IMR-90 (cell line): Measurements from ENCODE around the gene STMN1. TPM values are rescaled to one million over a fixed set of nuclear protein-coding genes. Genes with fewer than 3 reads are reported as not detected.
A peak's percentile ranks its signal among the peaks of the same experiment; 100 is the strongest.

Experiments
- ATAC-seq: fragments of 200-7000 bp; cut with Tn5 transposase; 2 replicates; pipeline ENCODE4 v1.9.1; 2020; ENCODE audit warnings: low read depth, mild to moderate bottlenecking, moderate library complexity
- BruUV-seq: library from RNA; stranded (reverse); fragments of 400-500 nt; replicated peaks from 2 replicates; lab custom pipeline; 2021; lab: Mats Ljungman, UMichigan
- CTCF ChIA-PET: fragments of 300-600 bp; formaldehyde crosslinking; extraction: SDS; loops from one replicate; lab custom pipeline; 2021; ENCODE audit warnings: antibody characterized with exemption; lab: Yijun Ruan, JAX
- POLR2A ChIA-PET: fragments of 300-600 bp; sonication (Branson Sonifier 250); formaldehyde crosslinking; loops from one replicate; lab custom pipeline; 2022; ENCODE audit warnings: antibody characterized with exemption; ENCODE audit not compliant: unreplicated experiment; lab: Charles Lee
- DNase-seq: peaks from one replicate; pipeline ENCODE4 v3.0.0; 2013
- H2AFZ ChIP-seq: replicated peaks from 2 replicates; pipeline ENCODE3; 2013; ENCODE audit warnings: low read length, mild to moderate bottlenecking; ENCODE audit not compliant: poor library complexity
- H2AK5ac ChIP-seq: 2 replicates; pipeline ENCODE4 v1.6.1; 2013; ENCODE audit warnings: low read depth, low read length, inconsistent platforms
- H2AK9ac ChIP-seq: replicated peaks from 2 replicates; pipeline ENCODE3; 2013; ENCODE audit warnings: mild to moderate bottlenecking, low read depth, low read length, moderate library complexity; ENCODE audit not compliant: poor library complexity
- H2BK120ac ChIP-seq: 2 replicates; pipeline ENCODE4 v1.6.1; 2013; ENCODE audit warnings: low read depth, low read length, inconsistent platforms
- H2BK15ac ChIP-seq: 3 replicates; pipeline ENCODE4 v1.6.1; 2013; ENCODE audit warnings: low read depth, low read length, inconsistent platforms
- H2BK20ac ChIP-seq: 2 replicates; pipeline ENCODE4 v1.6.1; 2013; ENCODE audit warnings: low read depth, mild to moderate bottlenecking, inconsistent platforms, low read length, moderate library complexity
- H2BK5ac ChIP-seq: 2 replicates; pipeline ENCODE4 v1.6.1; 2013; ENCODE audit warnings: mild to moderate bottlenecking, low read depth, low read length, inconsistent platforms; ENCODE audit not compliant: poor library complexity, severe bottlenecking
- H3K14ac ChIP-seq: replicated peaks from 2 replicates; pipeline ENCODE4 v1.6.1; 2013; ENCODE audit warnings: low read depth, low read length, inconsistent platforms
- H3K18ac ChIP-seq: 2 replicates; pipeline ENCODE4 v1.6.1; 2013; ENCODE audit warnings: low read depth, low read length, control low read depth
- H3K23ac ChIP-seq: 2 replicates; pipeline ENCODE4 v1.6.1; 2013; ENCODE audit warnings: low read depth, low read length, inconsistent platforms
- H3K27ac ChIP-seq: 2 replicates; pipeline ENCODE4 v1.5.1; 2013; ENCODE audit warnings: mild to moderate bottlenecking, control low read depth, low read length; ENCODE audit not compliant: insufficient read depth
- H3K27me3 ChIP-seq: 2 replicates; pipeline ENCODE4 v1.6.1; 2013; ENCODE audit warnings: low read length; ENCODE audit not compliant: control insufficient read depth, insufficient read depth
- H3K36me3 ChIP-seq: 2 replicates; pipeline ENCODE4 v1.6.1; 2013; ENCODE audit warnings: low read length, mixed read lengths; ENCODE audit not compliant: control insufficient read depth, insufficient read depth
- H3K4ac ChIP-seq: 2 replicates; pipeline ENCODE4 v1.6.1; 2013; ENCODE audit warnings: low read depth, low read length, inconsistent platforms
- H3K4me1 ChIP-seq: 2 replicates; pipeline ENCODE4 v1.6.1; 2013; ENCODE audit warnings: low read length, mixed read lengths; ENCODE audit not compliant: control insufficient read depth, insufficient read depth
- H3K4me2 ChIP-seq: 2 replicates; pipeline ENCODE4 v1.6.1; 2013; ENCODE audit warnings: low read depth, mild to moderate bottlenecking, control low read depth, low read length, moderate library complexity
- H3K4me3 ChIP-seq: 2 replicates; pipeline ENCODE4 v1.5.1; 2013; ENCODE audit warnings: low read depth, mild to moderate bottlenecking, control low read depth, low read length, moderate library complexity; ENCODE audit not compliant: insufficient read depth
- H3K56ac ChIP-seq: 2 replicates; pipeline ENCODE4 v1.6.1; 2013; ENCODE audit warnings: low read length, inconsistent platforms; ENCODE audit not compliant: insufficient read depth; ENCODE audit errors: extremely low read depth
- H3K79me1 ChIP-seq, 2 experiments: 2 replicates each; pipeline ENCODE4 v1.6.1; 2013; ENCODE audit warnings: low read length in 2 of 2, inconsistent platforms in 1 of 2, low read depth in 1 of 2
- H3K9ac ChIP-seq: 2 replicates; pipeline ENCODE4 v1.6.1; 2013; ENCODE audit warnings: low read depth, low read length, control low read depth
- H3K9me1 ChIP-seq: 2 replicates; pipeline ENCODE4 v1.6.1; 2013; ENCODE audit warnings: low read length, inconsistent platforms; ENCODE audit not compliant: insufficient read depth
- H3K9me3 ChIP-seq: 2 replicates; pipeline ENCODE4 v1.6.1; 2013; ENCODE audit warnings: low read length; ENCODE audit not compliant: control insufficient read depth, insufficient read depth
- H4K20me1 ChIP-seq: 2 replicates; pipeline ENCODE4 v1.6.1; 2013; ENCODE audit warnings: low read length, inconsistent platforms; ENCODE audit not compliant: insufficient read depth
- H4K5ac ChIP-seq: 2 replicates; pipeline ENCODE4 v1.6.1; 2013; ENCODE audit warnings: mild to moderate bottlenecking, low read depth, low read length, control low read depth
- H4K8ac ChIP-seq, 2 experiments: 2 replicates each; pipeline ENCODE4 v1.6.1; 2013; ENCODE audit warnings: low read depth in 2 of 2, low read length in 2 of 2, control low read depth in 1 of 2, inconsistent platforms in 1 of 2
- H4K91ac ChIP-seq: 2 replicates; pipeline ENCODE4 v1.6.1; 2013; ENCODE audit warnings: low read depth, low read length, inconsistent platforms; ENCODE audit not compliant: insufficient read depth
- BHLHE40 ChIP-seq: fragments of 150-350 bp; IDR thresholded peaks from 2 replicates; pipeline ENCODE4 v1.6.1; 2016; ENCODE audit warnings: mild to moderate bottlenecking, low read depth, low read length
- NFE2L2 ChIP-seq: fragments of 150-350 bp; IDR thresholded peaks from 2 replicates; pipeline ENCODE4 v1.6.1; 2016; ENCODE audit warnings: low read depth, mild to moderate bottlenecking, low read length
- RAD21 ChIP-seq: IDR thresholded peaks from 2 replicates; pipeline ENCODE4 v1.6.1; 2012; ENCODE audit warnings: low read length, improper control_type of control experiment
- RFX5 ChIP-seq: IDR thresholded peaks from 2 replicates; pipeline ENCODE4 v1.8.0; 2012; ENCODE audit warnings: low read depth, mild to moderate bottlenecking, low read length, moderate library complexity
- WGBS, 2 experiments: methylation state at CpG; one replicate each; pipeline versions ENCODE4 v1.1.5 to v1.1.7; 2013; ENCODE audit warnings: missing lambda C conversion rate in 2 of 2; ENCODE audit not compliant: insufficient read length in 1 of 2; ENCODE audit errors: extremely low coverage in 2 of 2; 5-methylcytosine and 5-hydroxymethylcytosine counted together
- dilution Hi-C: fragments of 300-500 bp; cut with HindIII; formaldehyde crosslinking; loops from one replicate; pipeline ENCODE4 v1.14.3; 2018; ENCODE audit warnings: low sequenced_read_pairs; ENCODE audit not compliant: unreplicated experiment
- in situ Hi-C: fragments of 300-500 bp; cut with MboI; formaldehyde crosslinking; loops from 3 replicates; pipeline ENCODE4 v1.14.3; 2019; ENCODE audit warnings: low sequenced_read_pairs, inconsistent platforms, mixed read lengths
- intact Hi-C: fragments of 100-400 bp; cut with micrococcal nuclease; formaldehyde crosslinking; loops from 2 replicates; pipeline ENCODE4 v1.10.0; 2022
- polyA plus RNA-seq, 3 experiments: library from polyadenylated mRNA; depleted of rRNA; stranded (reverse); fragments of >200 nt; gene quantifications; 2 replicates each; pipeline ENCODE4 v1.2.3, GENCODE V29; 2012; ENCODE audit warnings: low replicate concordance in 1 of 3
- total RNA-seq: library from RNA; depleted of rRNA; stranded (reverse); fragments of >200 nt; gene quantifications from 2 replicates; pipeline ENCODE4 v1.2.3, GENCODE V29; 2012

STMN1 gene
- total and polyA plus RNA-seq, 2 of the 4 experiments (the other 2 are of a cell fraction): 93.0 to 273 TPM

DNA sequence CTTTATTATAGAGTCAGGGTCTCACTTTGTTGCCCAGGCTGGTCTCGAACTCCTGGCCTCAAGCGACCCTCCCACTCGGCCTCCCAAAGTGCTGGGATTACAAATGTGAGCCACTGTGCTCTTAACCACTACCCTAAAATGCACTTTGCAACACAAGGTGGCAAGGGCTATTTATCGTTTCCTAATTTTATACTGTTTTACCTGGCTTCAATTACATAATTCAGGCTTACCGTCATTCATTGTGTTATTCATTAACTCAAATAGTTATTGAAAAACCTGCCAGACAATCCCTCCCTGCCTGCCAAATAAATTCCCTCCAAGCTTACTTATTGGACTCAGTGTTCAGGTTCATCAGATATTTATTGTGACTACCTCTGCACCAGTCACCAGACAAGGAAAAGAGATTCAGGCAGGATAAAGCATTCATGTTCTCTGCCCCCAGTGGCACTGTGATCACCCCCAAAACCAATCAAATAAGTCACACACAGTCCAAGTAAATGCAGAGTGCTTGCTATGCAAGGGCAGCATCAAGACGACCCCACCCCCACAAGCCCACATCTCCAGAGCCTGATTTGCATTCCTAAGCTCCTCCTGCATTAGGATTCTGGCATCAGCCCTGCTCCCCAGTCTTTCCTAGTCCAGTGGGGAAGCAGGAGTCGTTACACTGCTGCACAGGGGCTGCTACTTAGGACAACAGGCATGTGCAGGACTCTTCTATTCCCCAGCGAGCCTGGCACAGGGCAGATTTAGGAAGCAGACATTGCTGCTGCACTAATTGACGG, 38.8 kb downstream of the STMN1 start:
- Histone ChIP-seq H3K4me3 (no peak overlapping the region), H2BK15ac (no peak overlapping the region), H2AK5ac (no peak overlapping the region), H3K27me3 (no peaks in the 10 kb centered on the region), H3K18ac (no peak overlapping the region), H4K20me1 (peaks cover 8% of the 10 kb centered on the region; the same call in 1 of the 2 replicates), H3K9me1 (peaks cover 4% of the 10 kb centered on the region), H3K9ac (no peak overlapping the region), H3K27ac (no peak overlapping the region), H2BK20ac (no peak overlapping the region), H2AK9ac (peak overlapping the region; percentile 63), H3K36me3 (peaks cover 34% of the 10 kb centered on the region), H4K5ac (no peak overlapping the region), H3K4ac (no peak overlapping the region), H3K23ac (no peak overlapping the region), H3K56ac (no peak overlapping the region), H2AFZ (peak overlapping the region; percentile 19), H2BK120ac (no peak overlapping the region), H4K8ac (no peak overlapping the region), H3K4me2 (no peak overlapping the region), H3K9me3 (no peaks in the 10 kb centered on the region), H2BK5ac (no peak overlapping the region), H3K14ac (no peak overlapping the region), H3K4me1 (peaks cover 3% of the 10 kb centered on the region), H4K91ac (no peak overlapping the region), H3K79me1 (peaks cover 25 to 29% of the 10 kb centered on the region in 2 experiments)
- intact Hi-C loops: no loop called here
- 84% methylated on average over 6 of the region's 9 CpGs; no CpG with 5 or more reads in 1 of the 2 experiments for WGBS, 2 experiments
- dilution Hi-C loops: no loop called here
- ChIA-PET CTCF (interaction anchor here (0.9 kb wide), 1 partner anchor 27 kb away, joined by 8 read pairs; no protein-coding TSS in a partner anchor), POLR2A (interaction anchor here (0.5 kb wide), 1 partner anchor 130 kb away, joined by 4 read pairs; the partner anchor contains the start of gene PAFAH2)
- no TSS peak for BruUV-seq
- no peak for TF ChIP-seq RAD21
- TF ChIP-seq RFX5: no peak
- no peak for TF ChIP-seq BHLHE40
- no peak for TF ChIP-seq NFE2L2
- DNase-seq (no peak), ATAC-seq (peak; percentile 51)
- in situ Hi-C loops: no loop called here
